HG03045 (cell line): ENCODE data around the gene PPFIA3.
"Not testable (repeated sequence)": the region's sequence is repeated elsewhere in the genome, so short reads cannot be mapped to it uniquely, and the experiment has no call there.

ENCODE experiments used
- ATAC-seq: cut with Tn5 transposase; IDR thresholded peaks from one replicate; pipeline ENCODE4 v1.9.1; 2021; ENCODE audit warnings: mild to moderate bottlenecking, moderate library complexity; ENCODE audit not compliant: unreplicated experiment

Gene PPFIA3

DNA sequence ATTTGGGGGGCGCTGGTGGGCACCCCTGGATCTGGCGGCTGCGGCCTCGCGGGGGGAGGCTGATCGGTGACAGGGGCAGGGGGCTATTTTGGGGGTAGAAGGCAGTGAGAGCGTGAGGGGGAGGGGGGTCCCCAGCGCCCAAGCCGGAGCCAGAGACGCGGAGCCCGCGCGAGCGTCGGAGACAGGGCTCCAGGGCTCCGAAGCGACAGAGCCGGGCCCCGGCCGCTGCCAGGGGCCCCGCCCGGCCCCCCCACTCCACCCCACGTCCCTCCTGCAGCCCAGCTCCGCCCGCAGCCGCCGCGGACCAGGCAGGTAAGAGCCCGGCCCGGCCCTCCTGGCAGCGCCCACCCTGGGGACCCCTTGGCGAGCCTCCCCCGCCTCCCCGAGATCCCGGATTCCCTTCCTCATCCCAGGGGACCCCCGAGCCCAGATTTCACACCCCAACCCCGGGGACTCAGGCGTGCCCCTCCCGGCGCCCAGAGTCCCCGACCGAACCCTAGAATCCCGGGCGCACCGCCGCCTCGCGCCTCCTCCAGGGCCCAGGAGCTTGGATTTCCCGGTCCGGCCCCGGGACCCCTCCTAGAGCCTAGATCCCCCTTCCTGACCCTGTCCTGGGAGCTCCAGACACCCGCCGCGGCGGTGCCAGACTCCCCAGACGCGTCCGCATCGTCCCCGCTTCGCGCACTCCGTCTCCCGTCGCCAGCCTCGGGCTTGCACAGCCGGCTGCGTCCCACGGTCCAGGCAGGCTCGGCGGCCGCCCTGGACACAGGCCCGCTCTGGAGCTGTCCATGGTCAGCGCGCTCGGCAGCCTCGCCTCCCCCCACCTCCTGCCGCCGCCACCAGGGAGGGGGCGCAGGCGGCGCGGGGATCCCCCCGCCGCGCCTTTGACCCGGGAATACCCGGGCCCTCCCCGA lies at the start of gene PPFIA3:
Gene PPFIA3, plus strand, starts transcription at position 134 of the 914 bp plus-strand sequence. CDS start 8,330 bp downstream, outside the sequence.
- ATAC-seq = no peak

DNA sequence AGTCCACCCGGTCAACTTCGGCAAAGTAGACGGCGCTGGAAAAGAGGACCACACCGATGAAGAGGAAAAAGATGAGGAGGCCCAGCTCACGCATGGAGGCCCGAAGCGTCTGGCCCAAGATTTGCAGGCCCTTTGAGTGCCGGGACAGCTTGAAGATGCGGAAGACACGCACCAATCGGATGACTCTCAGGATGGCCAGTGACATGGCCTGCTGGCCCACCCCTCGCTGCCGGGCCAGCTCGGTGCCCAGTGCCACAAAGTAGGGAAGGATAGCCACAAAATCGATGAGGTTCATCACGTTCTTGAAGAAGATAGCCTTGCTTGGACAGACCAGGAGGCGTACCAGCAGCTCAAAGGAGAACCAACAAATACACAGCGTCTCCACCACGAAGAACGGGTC lies 48.9 kb upstream of the PPFIA3 start:
- no peak for ATAC-seq

DNA sequence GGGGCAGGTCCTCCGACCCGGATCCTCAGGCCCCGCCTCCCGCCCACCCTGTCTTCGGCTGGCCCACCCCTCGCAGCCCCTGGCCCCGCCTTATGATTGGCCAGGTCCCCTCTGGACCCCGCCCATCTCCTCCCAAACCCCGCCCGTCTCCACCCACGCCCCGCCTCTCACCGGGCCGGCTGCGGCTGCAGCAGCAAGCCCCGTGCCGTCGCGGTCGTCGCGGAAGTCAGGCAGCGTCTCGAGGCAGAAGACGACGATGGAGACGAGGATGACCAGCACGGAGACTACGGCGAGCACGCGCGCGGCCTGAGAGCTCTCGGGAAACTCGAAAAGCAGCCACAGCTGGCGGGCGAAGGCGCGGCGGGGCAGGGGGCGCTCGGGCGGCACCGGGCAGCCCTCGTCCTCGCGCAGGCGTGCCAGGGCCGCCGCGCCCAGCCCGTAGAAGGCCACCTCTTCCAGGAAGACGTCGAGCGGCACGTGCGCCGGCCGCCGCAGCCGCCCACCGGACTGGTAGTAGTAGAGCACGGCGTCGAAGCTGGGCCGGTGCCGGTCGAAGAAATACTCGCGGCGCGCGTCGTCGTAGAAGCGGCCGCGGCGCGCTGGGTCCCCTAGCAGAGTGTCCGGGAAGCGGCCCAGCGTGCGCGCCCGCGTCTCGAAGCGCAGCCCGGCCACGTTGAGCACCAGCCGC lies 47.3 kb upstream of the PPFIA3 start:
- no peak for ATAC-seq

DNA sequence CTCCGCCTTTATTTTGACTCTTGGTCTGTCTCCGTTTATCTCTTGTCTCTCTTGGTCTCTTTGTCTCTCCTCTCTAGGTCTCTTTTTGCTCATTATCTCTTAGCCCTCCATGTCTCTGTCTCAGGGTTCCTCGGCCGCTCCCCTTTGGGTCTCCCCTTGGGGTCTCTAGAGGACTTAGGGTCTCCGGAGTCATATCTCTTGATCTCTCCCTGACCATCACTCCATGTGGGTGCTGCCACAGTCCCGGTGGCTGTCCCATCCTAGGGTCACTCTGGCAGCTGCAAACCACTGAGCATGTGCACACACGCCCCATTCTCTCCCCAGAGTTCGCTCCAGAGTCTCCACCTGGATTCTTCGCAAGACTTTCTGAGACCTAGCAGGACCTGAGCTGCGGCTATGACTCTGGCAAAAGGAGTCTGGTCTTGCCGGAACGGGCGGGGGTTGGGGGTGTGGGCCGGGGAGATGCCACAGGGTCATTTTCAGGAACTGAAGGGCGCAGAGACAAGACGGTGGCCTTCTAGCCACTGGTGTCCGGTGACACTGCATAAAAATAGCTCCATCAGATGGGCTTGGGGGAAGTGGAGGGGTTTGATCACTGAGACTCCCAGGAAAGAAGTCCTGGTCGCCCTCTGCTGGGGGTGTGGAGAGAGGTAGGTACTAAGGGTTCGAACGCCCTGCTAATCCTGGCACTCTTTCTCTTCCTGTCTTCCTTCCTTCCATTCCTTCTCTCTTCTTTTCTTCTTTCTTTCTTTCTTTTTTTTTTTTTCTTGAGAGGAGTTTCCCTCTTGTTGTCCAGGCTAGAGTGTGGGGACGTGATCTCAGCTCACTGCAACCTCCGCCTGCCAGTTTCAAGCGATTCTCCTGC lies 45.6 kb upstream of the PPFIA3 start:
- ATAC-seq = no peak

DNA sequence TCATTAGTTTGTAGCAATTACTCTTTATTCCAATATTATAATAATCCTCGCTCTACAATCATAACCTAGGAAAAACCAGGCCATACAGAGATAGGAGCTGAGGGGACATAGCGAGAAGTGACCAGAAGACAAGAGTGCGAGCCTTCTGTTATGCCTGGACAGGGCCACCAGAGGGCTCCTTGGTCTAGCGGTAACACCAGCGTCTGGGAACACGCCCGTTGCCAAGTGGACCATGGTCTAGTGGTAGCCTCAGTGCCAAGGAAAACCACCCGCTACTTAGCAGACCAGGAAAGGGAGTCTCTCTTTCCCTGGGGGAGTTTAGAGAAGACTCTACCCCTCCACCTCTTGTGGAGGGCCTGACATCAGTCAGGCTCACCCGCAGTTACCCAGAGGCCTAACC lies 44.5 kb upstream of the PPFIA3 start:
- ATAC-seq = not testable (repeated sequence)

DNA sequence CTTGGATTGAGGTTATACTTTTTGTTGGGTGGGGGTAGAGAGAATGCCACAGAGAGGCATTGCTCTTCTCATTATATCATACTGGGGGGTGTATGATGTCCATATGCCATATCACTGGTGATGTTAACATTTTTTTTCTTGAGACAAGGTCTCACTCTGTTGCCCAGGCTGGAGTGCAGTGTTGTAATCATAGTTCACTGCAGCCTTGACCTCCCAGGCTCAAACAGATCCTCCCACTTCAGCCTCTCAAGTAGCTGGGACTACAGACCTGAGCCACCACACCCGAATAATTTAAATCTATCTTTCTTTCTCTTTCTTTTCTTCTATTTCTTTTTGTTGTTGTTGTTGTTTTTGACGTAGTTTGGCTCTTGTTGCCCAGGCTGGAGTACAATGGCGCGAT lies 39.0 kb upstream of the PPFIA3 start:
- no peak for ATAC-seq

DNA sequence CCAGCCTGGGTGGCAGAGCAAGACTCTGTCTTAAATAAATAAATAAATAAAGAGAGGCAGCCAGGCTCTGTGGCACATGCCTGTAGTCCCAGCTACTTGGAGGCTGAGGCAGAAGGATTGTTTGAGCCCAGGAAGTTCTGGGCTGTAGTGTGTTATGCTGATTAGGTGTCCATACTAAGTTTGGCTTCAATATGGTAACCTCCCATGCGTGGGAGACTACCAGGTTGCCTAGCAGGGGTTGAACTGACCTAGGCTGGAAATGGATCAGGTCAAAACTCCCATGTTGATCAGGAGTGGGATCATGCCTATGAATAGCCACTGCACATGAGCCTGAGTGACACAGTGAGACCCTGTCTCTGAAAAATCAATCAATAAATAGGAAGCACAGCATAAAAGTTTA lies 38.1 kb upstream of the PPFIA3 start:
- no peak for ATAC-seq

DNA sequence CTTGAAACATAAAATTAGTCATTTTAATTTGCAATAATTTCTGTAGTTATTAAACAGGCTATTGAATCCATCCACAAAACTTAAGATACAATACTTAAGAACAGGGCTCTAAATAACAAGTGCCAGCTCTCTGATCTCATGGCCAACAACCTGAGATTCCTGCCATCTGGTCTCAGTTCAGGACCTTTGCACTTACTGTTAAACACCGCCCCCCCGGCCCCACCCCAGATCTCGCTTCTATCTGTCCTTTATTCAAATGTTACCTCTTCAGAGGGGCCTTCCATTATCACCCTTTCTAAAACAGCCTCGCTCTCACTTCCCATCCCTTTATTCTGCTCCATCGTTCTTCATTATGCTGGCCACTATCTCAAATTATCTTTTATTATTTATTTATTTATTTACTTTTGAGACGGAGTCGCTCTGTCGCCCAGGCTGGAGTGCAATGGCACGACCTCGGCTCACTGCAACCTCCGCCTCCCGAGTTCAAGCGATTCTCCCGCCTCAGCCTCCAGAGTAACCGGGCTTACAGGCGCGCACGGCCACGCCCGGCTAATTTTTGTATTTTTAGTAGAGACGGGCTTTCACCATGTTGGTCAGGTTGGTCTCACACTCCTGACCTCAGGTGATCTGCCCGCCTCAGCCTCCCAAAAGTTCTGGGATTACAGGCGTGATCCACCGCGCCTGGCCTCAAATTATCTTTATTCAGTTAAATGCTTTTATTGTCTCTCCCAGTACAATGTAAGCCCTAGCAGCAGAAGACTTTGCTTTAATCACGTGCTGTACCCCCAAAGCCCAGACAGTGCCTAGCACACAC lies 34.9 kb upstream of the PPFIA3 start:
- no peak for ATAC-seq

DNA sequence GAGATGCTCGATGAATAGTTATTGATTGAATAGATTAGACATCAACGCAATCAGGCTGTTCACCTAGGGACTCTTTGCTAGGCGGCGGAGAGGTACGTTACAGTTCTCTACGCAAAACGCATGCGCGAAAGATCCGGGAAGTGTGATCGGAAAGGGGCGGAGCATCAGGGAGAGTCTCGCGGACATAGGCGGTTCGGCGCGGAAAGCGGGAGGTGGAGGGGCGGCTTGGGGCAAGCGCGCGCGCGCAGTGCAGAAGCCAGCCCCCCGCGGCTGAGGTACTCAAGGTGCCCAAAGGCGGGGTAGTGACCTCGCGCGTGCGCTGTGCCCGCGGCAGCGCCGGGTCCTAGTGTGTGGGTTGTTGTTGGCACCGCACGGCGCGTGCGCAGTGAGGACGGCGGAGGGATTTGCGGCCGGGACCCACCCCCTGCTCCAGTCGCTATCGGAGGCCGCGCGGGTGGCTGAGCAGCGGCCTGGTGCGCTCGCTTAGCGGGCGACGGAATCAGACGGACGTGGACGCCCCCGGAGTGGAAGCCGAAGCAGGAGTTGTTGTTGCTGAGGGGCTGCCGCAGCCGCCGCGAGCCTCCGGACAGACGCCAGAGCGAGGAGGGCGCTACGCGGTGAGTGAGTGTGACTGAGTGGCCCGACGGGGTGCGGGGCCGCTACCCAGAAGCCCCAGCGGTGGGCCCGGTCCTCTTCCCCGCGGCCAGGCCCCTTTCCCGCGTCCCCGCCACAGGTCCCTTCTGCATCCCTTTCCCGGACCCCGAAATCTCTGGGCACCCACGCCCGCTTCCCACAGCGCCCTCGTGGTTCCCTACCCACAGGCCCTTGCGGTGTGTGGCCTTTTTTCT lies 34.1 kb upstream of the PPFIA3 start, which contains the start of gene SNRNP70:
Gene SNRNP70, plus strand, starts transcription at position 432 of the 848 bp plus-strand sequence. CDS start 964 bp downstream, outside the sequence.
- ATAC-seq = peak; percentile 85

DNA sequence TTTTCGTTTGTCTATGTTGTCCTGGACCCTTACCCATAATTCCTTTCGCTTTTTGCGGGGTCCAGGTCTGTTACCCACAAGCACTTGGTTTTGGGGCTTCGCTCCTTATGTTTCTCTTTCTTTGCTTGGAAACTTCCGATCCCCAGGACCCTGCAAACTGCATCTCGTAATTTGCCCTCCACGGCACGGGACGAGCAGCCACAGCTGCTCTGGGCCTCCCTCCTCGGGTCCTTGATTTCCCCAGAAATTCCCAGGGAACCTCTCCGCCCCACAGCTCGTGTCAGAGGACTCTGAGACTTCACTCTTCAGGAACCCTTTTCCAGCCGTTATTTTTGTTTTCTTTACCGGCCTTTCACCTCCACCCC lies 33.5 kb upstream of the PPFIA3 start:
- ATAC-seq = no peak

DNA sequence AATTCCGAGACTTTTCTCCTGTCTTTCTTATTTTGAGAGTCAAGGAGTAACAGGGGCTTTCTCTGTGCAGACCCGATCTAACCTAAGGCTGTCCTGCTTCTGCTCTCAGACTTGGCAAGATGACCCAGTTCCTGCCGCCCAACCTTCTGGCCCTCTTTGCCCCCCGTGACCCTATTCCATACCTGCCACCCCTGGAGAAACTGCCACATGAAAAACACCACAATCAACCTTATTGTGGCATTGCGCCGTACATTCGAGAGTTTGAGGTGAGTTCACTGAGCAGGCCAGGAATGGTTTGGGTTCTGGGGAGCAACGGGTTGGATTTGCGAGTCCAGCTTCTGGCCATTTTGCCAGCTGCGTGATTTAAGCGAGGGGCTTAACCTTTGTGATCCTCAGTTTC lies 33.0 kb upstream of the PPFIA3 start:
- ATAC-seq = no peak

DNA sequence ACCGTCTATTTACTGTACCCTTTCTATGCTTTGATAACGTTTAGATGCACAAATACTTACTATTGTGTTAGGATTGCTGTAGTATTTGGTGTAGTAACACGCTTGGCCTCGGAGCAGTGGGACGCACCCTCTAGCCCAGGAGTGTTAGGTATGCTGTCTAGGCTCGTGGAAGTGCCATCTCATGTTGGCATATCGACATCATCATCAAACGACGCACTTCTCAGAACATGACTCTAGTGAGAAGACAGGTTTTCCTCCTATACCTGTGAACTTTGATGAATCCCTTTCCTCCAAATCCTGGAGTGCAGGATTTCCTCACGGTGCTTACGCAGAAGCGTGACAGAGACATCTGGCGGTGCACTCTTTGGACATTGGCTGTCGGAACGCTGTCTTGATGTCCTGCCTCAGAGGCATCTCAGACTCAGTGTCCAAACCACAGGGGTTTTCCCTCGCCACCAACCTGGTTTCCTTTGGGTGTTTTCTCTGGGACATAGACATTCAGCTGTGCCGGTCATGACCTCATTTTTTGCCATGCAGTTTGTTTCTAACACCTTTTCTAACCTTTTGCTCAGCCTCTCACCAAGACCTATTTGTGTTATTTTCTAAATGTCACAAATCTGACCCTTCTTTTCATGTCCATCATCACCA lies 27.8 kb upstream of the PPFIA3 start:
- ATAC-seq = no peak

DNA sequence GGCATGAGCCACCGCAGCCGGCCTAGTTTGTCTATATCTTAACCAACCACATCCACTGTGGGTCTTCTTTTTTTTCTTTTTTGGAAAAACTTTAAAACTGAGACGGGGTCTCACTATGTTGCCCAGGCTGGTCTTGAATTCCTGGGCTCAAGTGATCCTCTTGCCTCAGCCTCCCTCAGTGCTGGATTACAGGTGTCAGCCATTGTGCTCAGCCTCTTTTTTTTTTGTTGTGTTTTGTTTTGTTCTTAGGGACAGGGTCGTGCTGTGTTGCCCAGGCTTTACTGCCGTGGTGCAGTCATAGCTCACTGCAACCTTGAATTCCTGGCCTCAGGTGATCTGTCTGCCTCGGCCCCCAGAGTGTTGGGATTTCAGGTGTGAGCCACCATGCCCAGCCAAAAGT lies 26.7 kb upstream of the PPFIA3 start:
- ATAC-seq = no peak

DNA sequence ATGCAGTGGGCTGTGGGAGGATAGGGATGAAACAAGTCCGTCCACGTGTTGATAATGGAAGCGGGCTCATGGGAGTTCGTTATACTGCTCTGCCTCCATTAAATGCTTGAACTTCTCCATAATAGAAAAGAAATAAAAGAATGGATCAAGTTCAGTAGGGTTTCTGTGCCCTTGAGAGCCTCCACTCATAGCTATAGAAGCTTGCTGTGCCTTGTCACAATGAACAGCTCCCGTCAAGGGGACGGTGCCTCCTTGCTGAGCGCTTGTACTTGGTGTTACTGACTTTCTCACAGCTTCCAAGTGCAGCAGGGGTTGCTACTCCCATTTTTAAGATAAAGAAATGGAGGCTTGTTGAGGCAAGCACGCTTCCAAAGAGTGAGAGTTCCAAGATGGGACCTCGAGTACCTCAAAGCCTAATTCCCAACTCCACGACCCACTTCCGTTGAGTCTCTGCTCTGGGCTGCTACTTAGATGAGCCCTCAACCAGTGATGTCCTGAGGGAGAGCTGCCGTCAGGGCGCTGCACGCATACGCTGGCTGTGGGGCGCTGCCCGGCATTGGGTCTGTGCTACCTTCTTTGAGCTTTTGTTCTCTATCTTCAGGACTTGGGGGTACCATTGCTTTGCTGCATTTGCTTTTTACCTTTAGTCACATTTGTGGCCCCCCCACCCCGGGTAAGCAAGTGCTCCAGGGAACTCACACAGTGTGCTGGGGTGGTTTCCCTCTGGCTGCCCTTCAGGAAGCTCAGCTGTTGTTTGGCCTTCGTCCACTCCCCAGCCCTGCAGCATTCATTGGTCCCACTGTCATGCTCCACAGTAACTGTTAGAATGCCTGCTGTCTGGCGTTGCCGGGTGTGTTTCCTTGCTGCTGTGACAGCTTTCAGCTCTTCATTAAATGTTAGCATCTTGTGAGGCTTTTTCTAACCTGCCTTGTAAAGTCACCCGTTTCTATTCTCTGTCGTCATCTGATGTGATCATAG lies 24.6 kb upstream of the PPFIA3 start:
- no peak for ATAC-seq

DNA sequence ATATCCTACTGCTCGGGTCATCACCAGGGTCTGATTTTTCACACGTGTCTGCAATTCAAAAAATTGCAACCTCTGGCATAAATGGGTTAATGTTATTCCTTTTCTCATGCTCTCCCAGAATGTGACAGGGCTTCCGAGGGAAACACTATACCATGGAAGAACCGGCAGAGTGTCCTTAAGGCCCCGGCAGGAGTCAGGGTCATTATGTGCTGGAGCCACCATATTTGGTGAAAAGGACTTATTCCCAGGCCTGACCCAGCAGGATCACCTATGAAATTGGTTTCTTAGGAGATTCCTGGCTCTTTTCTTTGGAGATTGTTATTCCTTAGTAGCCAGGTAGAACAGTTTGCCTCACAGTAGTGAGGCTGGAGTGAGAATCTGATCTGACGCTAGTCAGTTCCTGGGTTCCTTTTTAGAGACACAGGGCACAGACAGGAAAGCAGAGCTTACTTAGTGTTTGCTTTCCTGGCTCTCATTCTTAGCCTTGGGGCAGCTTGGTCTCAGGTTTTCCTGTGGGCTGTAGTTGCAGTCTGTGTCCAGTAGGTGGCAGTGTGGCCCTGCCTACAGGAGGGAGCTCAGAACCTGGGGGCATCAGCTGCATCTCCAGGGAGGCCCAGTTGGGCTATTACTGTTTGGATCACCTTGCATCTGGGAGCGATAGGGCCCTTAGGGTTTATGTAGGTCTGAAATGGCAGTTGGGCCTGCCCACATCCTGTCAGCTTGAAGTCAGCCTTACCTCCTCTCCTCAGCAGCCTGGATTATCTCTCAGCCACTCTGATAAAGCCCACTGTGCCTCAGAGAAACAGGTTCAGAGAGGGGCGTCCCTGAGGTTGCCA lies 21.7 kb upstream of the PPFIA3 start:
- ATAC-seq = no peak

DNA sequence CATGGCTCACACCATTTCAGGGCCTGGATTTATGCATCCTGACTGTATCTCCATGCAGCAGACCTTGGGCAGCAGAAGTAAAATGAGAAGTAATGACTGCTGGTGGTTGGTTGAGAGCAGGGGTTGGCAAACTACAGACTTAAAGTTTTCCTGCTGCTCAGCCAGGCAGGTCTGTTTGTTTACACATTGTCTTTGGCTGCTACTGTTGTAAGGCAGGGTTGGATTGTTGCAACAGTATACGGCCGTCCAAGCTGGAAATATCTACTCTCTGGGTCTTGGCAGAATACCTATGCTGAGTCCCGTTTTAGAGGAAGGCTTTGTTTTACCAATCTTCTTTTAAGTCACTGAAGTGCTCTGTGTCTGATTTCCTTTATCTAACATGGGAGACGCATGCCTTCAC lies 20.5 kb upstream of the PPFIA3 start:
- no peak for ATAC-seq

DNA sequence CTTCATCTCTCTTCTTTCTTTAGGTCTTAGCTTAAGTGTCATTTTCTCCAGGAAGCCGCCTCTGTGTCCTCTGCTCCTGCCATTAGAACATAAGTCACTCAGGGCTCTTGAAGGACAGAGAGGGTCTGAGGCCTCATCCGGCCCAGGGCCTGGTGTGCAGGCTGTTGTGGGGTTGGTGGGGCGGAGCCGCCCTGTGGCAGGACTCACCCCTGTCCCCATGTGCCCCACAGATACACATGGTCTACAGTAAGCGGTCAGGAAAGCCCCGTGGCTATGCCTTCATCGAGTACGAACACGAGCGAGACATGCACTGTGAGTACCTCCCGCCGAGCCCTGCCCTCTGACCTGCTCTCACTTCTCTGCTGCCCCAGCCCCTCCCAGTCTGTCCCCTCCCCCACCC lies 18.2 kb upstream of the PPFIA3 start:
- no peak for ATAC-seq
